PFSK-1 (cell line): ENCODE results near the gene CCDC136.

ENCODE experiments used
- FOXP2 ChIP-seq: optimal IDR thresholded peaks from 2 replicates; pipeline ENCODE3; 2011; ENCODE audit warnings: borderline replicate concordance, control low read depth, inconsistent platforms; ENCODE audit not compliant: insufficient read depth; ENCODE audit errors: extremely low read length, extremely low read depth
- POLR2AphosphoS5 ChIP-seq: IDR thresholded peaks from 2 replicates; pipeline ENCODE4 v1.6.1; 2012; ENCODE audit warnings: low read depth, mild to moderate bottlenecking, control low read depth, low read length, moderate library complexity
- SIN3A ChIP-seq: IDR thresholded peaks from 2 replicates; pipeline ENCODE4 v1.6.1; 2012; ENCODE audit warnings: mild to moderate bottlenecking, low read length, moderate library complexity, borderline replicate concordance; ENCODE audit not compliant: insufficient read depth
- TAF1 ChIP-seq: IDR thresholded peaks from 2 replicates; pipeline ENCODE4 v1.6.1; 2012; ENCODE audit warnings: low read length, control low read depth, borderline replicate concordance; ENCODE audit not compliant: insufficient read depth
- TF ChIP-seq, protein P1 (sequence below), 2 experiments: IDR thresholded peaks; 2 replicates each; pipeline versions ENCODE4 v1.6.1 to v1.8.0; 2011 to 2012; ENCODE audit warnings: low read depth in 2 of 2, low read length in 2 of 2, control low read depth in 1 of 2, inconsistent platforms in 1 of 2, mild to moderate bottlenecking in 1 of 2, moderate library complexity in 1 of 2; ENCODE audit not compliant: insufficient read depth in 1 of 2

CCDC136 gene

DNA sequence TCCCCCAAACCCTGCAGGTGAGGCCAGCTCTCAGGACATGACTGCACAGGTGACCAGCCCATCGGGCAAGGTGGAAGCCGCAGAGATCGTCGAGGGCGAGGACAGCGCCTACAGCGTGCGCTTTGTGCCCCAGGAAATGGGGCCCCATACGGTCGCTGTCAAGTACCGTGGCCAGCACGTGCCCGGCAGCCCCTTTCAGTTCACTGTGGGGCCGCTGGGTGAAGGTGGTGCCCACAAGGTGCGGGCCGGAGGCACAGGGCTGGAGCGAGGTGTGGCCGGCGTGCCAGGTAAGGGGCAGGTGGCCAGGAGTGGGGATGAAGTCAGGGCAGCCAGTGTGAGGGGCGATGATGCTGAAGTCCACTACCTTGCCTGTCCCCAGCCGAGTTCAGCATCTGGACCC is 62.6 kb downstream of the CCDC136 start:
- no peak for TF ChIP-seq TAF1

DNA sequence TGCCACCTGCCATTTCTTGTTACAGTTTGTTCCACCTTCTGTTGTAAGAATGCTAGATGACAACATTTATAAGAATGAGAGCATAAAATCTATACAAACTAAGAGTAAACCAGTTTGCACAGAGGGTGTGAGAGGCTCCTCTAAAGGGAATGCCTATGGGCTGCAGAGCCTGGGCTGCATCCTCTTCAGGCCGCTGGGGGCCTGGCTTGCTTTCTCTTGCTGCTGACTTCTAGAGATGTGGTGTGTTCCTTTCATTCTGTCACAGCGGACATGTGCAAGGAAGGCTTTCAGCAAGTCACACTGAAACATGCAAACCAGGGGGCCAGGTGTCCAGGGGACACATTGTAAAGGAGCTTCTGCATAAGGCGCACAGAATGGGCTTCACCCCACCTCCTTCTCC is 63.8 kb downstream of the CCDC136 start:
- no peak for TF ChIP-seq SIN3A
- TF ChIP-seq TAF1, result no peak
- TF ChIP-seq FOXP2, result no peak
- TF ChIP-seq, protein P1, sequence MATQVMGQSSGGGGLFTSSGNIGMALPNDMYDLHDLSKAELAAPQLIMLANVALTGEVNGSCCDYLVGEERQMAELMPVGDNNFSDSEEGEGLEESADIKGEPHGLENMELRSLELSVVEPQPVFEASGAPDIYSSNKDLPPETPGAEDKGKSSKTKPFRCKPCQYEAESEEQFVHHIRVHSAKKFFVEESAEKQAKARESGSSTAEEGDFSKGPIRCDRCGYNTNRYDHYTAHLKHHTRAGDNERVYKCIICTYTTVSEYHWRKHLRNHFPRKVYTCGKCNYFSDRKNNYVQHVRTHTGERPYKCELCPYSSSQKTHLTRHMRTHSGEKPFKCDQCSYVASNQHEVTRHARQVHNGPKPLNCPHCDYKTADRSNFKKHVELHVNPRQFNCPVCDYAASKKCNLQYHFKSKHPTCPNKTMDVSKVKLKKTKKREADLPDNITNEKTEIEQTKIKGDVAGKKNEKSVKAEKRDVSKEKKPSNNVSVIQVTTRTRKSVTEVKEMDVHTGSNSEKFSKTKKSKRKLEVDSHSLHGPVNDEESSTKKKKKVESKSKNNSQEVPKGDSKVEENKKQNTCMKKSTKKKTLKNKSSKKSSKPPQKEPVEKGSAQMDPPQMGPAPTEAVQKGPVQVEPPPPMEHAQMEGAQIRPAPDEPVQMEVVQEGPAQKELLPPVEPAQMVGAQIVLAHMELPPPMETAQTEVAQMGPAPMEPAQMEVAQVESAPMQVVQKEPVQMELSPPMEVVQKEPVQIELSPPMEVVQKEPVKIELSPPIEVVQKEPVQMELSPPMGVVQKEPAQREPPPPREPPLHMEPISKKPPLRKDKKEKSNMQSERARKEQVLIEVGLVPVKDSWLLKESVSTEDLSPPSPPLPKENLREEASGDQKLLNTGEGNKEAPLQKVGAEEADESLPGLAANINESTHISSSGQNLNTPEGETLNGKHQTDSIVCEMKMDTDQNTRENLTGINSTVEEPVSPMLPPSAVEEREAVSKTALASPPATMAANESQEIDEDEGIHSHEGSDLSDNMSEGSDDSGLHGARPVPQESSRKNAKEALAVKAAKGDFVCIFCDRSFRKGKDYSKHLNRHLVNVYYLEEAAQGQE (IDR thresholded peaks at IDR 0.05; ENCODE audit: insufficient read depth in 1 of 2, low read depth in 2 of 2, low read length in 2 of 2), result no peak

- TF ChIP-seq SIN3A (no peak), POLR2AphosphoS5 (no peak), TAF1 (no peak), FOXP2 (no peak)
- TF ChIP-seq, protein P1 (IDR thresholded peaks at IDR 0.05; ENCODE audit: insufficient read depth in 1 of 2, low read depth in 2 of 2, low read length in 2 of 2), result no peak
Measured at GRCh38 chr7:128856001-128856718, 64.4 kb downstream of the CCDC136 start.

GRCh38 chr7:128858380-128859231 is 66.8 kb downstream of the CCDC136 start:
- TF ChIP-seq, protein P1 (IDR thresholded peaks at IDR 0.05; ENCODE audit: insufficient read depth in 1 of 2, low read depth in 2 of 2, low read length in 2 of 2), result no peak
- TF ChIP-seq TAF1, result no peak
- no peak for TF ChIP-seq SIN3A
- no peak for TF ChIP-seq POLR2AphosphoS5
- no peak for TF ChIP-seq FOXP2

GRCh38 chr7:128859232-128860157 is 67.7 kb downstream of the CCDC136 start:
- TF ChIP-seq SIN3A (no peak), FOXP2 (no peak), POLR2AphosphoS5 (no peak), TAF1 (no peak)
- TF ChIP-seq, protein P1 (IDR thresholded peaks at IDR 0.05; ENCODE audit: insufficient read depth in 1 of 2, low read depth in 2 of 2, low read length in 2 of 2), result no peak
